DOHH2 (cell line): ENCODE measurements around the gene PREX1.

Experiments used
- H3F3A ChIP-seq: fragments of 200-600 bp; sonication (generic), shearing (Covaris generic); 2 replicates; pipeline ENCODE4 v1.6.0; 2016; ENCODE audit warnings: antibody characterized with exemption, mild to moderate bottlenecking; ENCODE audit not compliant: control insufficient read depth, insufficient read depth
- H3K27ac ChIP-seq: fragments of 200-600 bp; sonication (generic); 2 replicates; pipeline ENCODE4 v1.5.1; 2014; ENCODE audit warnings: low read depth, mild to moderate bottlenecking, low read length, moderate library complexity
- H3K27me3 ChIP-seq: fragments of 200-600 bp; sonication (generic); 2 replicates; pipeline ENCODE4 v1.6.1; 2014; ENCODE audit warnings: mild to moderate bottlenecking, low read length, mixed read lengths; ENCODE audit not compliant: control insufficient read depth
- H3K36me3 ChIP-seq: fragments of 200-600 bp; sonication (generic); 2 replicates; pipeline ENCODE4 v1.6.1; 2014; ENCODE audit warnings: mild to moderate bottlenecking, low read length, moderate library complexity, mixed read lengths; ENCODE audit not compliant: control insufficient read depth
- H3K4me1 ChIP-seq: fragments of 200-600 bp; sonication (generic); 2 replicates; pipeline ENCODE4 v1.6.1; 2014; ENCODE audit warnings: mild to moderate bottlenecking, low read length, mixed read lengths; ENCODE audit not compliant: control insufficient read depth
- H3K4me2 ChIP-seq: fragments of 200-600 bp; sonication (generic); 2 replicates; pipeline ENCODE4 v1.6.0; 2014; ENCODE audit warnings: mild to moderate bottlenecking, low read length, moderate library complexity
- H3K4me3 ChIP-seq: fragments of 200-600 bp; sonication (generic); 2 replicates; pipeline ENCODE4 v1.5.1; 2014; ENCODE audit warnings: mild to moderate bottlenecking, low read length, mixed read lengths
- H3K79me2 ChIP-seq: fragments of 200-600 bp; sonication (generic); 2 replicates; pipeline ENCODE4 v1.6.1; 2014; ENCODE audit warnings: mild to moderate bottlenecking, low read length, mixed read lengths; ENCODE audit not compliant: control insufficient read depth
- H3K9me2 ChIP-seq: fragments of 200-600 bp; sonication (generic); replicated peaks from 2 replicates; pipeline ENCODE4 v1.6.1; 2014; ENCODE audit warnings: mild to moderate bottlenecking, low read length, mixed read lengths; ENCODE audit not compliant: control insufficient read depth
- H3K9me3 ChIP-seq: fragments of 200-600 bp; sonication (generic); 2 replicates; pipeline ENCODE4 v1.6.1; 2014; ENCODE audit warnings: antibody characterized with exemption, low read length, mixed read lengths; ENCODE audit not compliant: control insufficient read depth, insufficient read depth
- H4K20me1 ChIP-seq: fragments of 200-600 bp; sonication (generic); 2 replicates; pipeline ENCODE4 v1.6.0; 2014; ENCODE audit warnings: low read depth, mild to moderate bottlenecking, antibody characterized with exemption, low read length, moderate library complexity; ENCODE audit not compliant: control insufficient read depth, insufficient read depth
- CTCF ChIP-seq: fragments of 200-600 bp; sonication (generic); IDR thresholded peaks from one replicate; pipeline ENCODE4 v1.5.1; 2014; ENCODE audit warnings: antibody characterized with exemption, mild to moderate bottlenecking, low read depth, low read length; ENCODE audit not compliant: poor library complexity, severe bottlenecking
- EZH2phosphoT487 ChIP-seq: fragments of 200-600 bp; sonication (generic); IDR thresholded peaks from 2 replicates; pipeline ENCODE4 v1.6.1; 2017; ENCODE audit warnings: borderline replicate concordance, mild to moderate bottlenecking, antibody characterized with exemption, low read length, moderate library complexity, mixed read lengths

The PREX1 gene

GRCh38 chr20:48603819-48604405, 223.9 kb downstream of the PREX1 start:
- Histone ChIP-seq H3K9me3 (no peaks in the 10 kb centered on the region), H3K27ac (no peak overlapping the region), H3K4me3 (no peak overlapping the region), H3K4me1 (no peaks in the 10 kb centered on the region), H3K36me3 (no peaks in the 10 kb centered on the region), H3F3A (no peaks in the 10 kb centered on the region), H3K27me3 (no peaks in the 10 kb centered on the region), H4K20me1 (no peaks in the 10 kb centered on the region), H3K9me2 (no peaks in the 10 kb centered on the region), H3K79me2 (no peaks in the 10 kb centered on the region), H3K4me2 (no peak overlapping the region)
- no peak for TF ChIP-seq EZH2phosphoT487
- no peak for TF ChIP-seq CTCF

GRCh38 chr20:48603116-48603818, 224.5 kb downstream of the PREX1 start:
- no peaks in the 10 kb centered on the region for H3K36me3 ChIP-seq
- no peaks in the 10 kb centered on the region for H3K4me1 ChIP-seq
- no peaks in the 10 kb centered on the region for H3K9me3 ChIP-seq
- H3K79me2 ChIP-seq: no peaks in the 10 kb centered on the region
- H3F3A ChIP-seq: no peaks in the 10 kb centered on the region
- H3K9me2 ChIP-seq: no peaks in the 10 kb centered on the region
- no peak for TF ChIP-seq CTCF
- no peak for TF ChIP-seq EZH2phosphoT487
- no peaks in the 10 kb centered on the region for H3K27me3 ChIP-seq
- H3K27ac ChIP-seq: no peak overlapping the region
- H3K4me2 ChIP-seq: no peak overlapping the region
- H3K4me3 ChIP-seq: no peak overlapping the region
- no peaks in the 10 kb centered on the region for H4K20me1 ChIP-seq

GRCh38 chr20:48601798-48602197, 226.0 kb downstream of the PREX1 start:
- Histone ChIP-seq H3K4me2 (no peak overlapping the region), H3F3A (no peaks in the 10 kb centered on the region), H3K9me2 (no peaks in the 10 kb centered on the region), H3K36me3 (no peaks in the 10 kb centered on the region), H3K27me3 (no peaks in the 10 kb centered on the region), H3K4me1 (no peaks in the 10 kb centered on the region), H3K9me3 (no peaks in the 10 kb centered on the region), H3K79me2 (no peaks in the 10 kb centered on the region), H3K4me3 (no peak overlapping the region), H3K27ac (no peak overlapping the region), H4K20me1 (no peaks in the 10 kb centered on the region)
- TF ChIP-seq CTCF (no peak), EZH2phosphoT487 (no peak)
